Measurements from ENCODE around the gene SAP25.

Gene SAP25

GRCh38 chr7:100573691-100574361, at the start of gene SAP25:
SAP25 (minus strand) TSS chr7:100573900; CDS start chr7:100573742, 158 bp downstream.
- Histone ChIP-seq H3K4me3 (no peak within 1 kb of the TSS), H3K27ac (no peak within 1 kb of the TSS)

- Histone ChIP-seq H3K27ac (no peak overlapping the region), H3K4me3 (no peak overlapping the region)
These were observed 47.9 kb upstream of the SAP25 start for GRCh38 chr7:100621554-100621953.

GRCh38 chr7:100620804-100621203, 47.1 kb upstream of the SAP25 start:
- Histone ChIP-seq H3K4me3 (no peak overlapping the region), H3K27ac (no peak overlapping the region)

- H3K27ac ChIP-seq, result no peak overlapping the region
- H3K4me3 ChIP-seq, result no peak overlapping the region
These were observed 46.5 kb upstream of the SAP25 start for GRCh38 chr7:100620239-100620638.

GRCh38 chr7:100614308-100614861, 40.7 kb upstream of the SAP25 start:
- H3K27ac ChIP-seq, result no peak overlapping the region
- H3K4me3 ChIP-seq, result no peak overlapping the region

- Histone ChIP-seq H3K4me3 (peak overlapping the region in 5 of 7 experiments; percentile 57 to 80 (median 68)), H3K27ac (peak overlapping the region in 7 of 21 experiments; percentile 4 to 94 (median 89))
These were observed 39.9 kb upstream of the SAP25 start for GRCh38 chr7:100613412-100614175.

GRCh38 chr7:100612730-100613390, 39.2 kb upstream of the SAP25 start:
- peak overlapping the region; percentile 50 to 97 (median 90) for H3K27ac ChIP-seq
- H3K4me3 ChIP-seq, result peak overlapping the region; percentile 57 to 80 (median 69)

GRCh38 chr7:100611983-100612729, 38.5 kb upstream of the SAP25 start, which contains the start of gene MOSPD3:
MOSPD3 (plus strand) TSS chr7:100612540; CDS start chr7:100612792, 252 bp downstream.
- Histone ChIP-seq H3K27ac (peak within 1 kb of the TSS; percentile 50 to 97 (median 90)), H3K4me3 (peak within 1 kb of the TSS; percentile 57 to 80 (median 69))

GRCh38 chr7:100609958-100610357, 36.3 kb upstream of the SAP25 start:
- Histone ChIP-seq H3K27ac (no peak overlapping the region), H3K4me3 (no peak overlapping the region)

- H3K27ac ChIP-seq, result no peak overlapping the region
- no peak overlapping the region for H3K4me3 ChIP-seq
These were observed 33.4 kb upstream of the SAP25 start for GRCh38 chr7:100607111-100607510.

GRCh38 chr7:100606313-100606712, 32.6 kb upstream of the SAP25 start:
- Histone ChIP-seq H3K4me3 (no peak overlapping the region), H3K27ac (no peak overlapping the region)

GRCh38 chr7:100604976-100605911, 31.5 kb upstream of the SAP25 start:
- Histone ChIP-seq H3K4me3 (peak overlapping the region; percentile 52 to 76 (median 63)), H3K27ac (peak overlapping the region in 18 of 21 experiments; percentile 55 to 87 (median 78))

GRCh38 chr7:100604028-100604975, 30.6 kb upstream of the SAP25 start:
- Histone ChIP-seq H3K27ac (peak overlapping the region in 20 of 21 experiments; percentile 26 to 87 (median 77)), H3K4me3 (peak overlapping the region; percentile 52 to 76 (median 63))

GRCh38 chr7:100603726-100604027, 30.0 kb upstream of the SAP25 start:
- H3K27ac ChIP-seq, result peak overlapping the region in 20 of 21 experiments; percentile 26 to 87 (median 77)

GRCh38 chr7:100602889-100603725, 29.4 kb upstream of the SAP25 start:
- H3K27ac ChIP-seq, result peak overlapping the region in 20 of 21 experiments; percentile 26 to 87 (median 78)
- peak overlapping the region; percentile 52 to 76 (median 63) for H3K4me3 ChIP-seq

More at GRCh38 chr7:100603726-100604027, 30.0 kb upstream of the SAP25 start:
- H3K4me3 ChIP-seq, result peak overlapping the region; percentile 52 to 76 (median 63)

GRCh38 chr7:100600730-100601038, 27.0 kb upstream of the SAP25 start:
- H3K4me3 ChIP-seq, result no peak overlapping the region
- H3K27ac ChIP-seq, result no peak overlapping the region
